ENCODE data around the gene KCNQ1.

Gene KCNQ1

DNA sequence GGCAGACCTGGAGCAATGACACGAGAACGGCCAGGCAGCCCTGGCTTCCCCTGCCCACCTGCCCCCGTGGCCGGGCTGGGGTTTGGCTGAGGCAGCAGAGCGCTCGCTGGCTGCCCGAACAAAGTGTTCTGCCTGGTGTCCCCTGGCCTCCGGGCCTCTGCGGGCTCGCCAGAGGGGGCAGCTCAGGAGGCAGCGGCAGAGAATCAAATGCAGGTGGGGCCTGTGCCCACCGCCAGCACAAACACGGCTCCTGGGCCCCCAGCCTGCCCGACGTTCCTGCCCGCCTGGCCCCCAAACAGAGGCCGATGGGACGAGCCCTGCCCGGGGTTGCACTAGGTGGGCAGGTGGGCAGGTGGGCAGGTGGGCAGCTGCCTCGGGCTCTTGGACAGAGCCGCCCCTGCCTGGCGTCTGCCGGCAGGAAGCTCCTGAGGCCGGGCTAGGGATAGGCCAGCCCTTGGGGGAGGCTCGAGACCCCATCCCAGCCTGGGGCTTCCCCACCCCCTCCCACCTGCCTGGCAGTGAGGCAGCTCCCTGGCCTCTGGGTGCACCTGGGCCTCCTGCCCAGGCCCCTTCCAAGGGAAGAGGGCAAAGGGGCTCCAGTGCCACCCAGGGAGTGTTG lies 394.0 kb downstream of the KCNQ1 start:
- no peak for DNase-seq (ENCODE audit: low read depth in 2 of 2)

DNA sequence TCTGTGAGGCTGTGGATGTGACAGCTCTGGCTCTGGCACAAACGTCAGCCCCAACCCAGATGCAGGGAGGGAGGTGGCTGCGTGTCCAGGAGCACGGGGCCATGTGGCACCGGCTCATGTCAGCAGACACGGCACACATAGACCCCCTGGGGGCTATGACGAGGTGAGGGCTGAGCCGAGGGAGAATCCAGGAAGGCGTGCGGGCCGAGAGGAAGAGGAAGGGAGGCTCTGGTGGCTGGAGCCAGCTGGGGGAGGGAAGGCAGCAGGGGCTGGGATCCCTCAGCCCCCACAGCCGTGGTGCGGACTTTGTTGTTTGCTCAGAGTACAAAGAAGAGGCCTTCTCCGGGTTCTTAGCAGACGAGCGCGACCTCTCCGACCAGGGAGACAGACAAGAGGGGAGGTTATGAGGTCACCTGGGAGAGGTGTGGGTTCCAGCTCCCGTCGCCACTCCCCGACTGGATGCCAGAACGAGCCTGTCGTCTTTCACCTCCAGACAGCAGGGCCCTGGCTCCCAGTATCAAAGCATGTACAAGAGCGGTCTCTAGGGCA lies 394.7 kb downstream of the KCNQ1 start:
- DNase-seq (ENCODE audit: low read depth in 2 of 2), result no peak

DNA sequence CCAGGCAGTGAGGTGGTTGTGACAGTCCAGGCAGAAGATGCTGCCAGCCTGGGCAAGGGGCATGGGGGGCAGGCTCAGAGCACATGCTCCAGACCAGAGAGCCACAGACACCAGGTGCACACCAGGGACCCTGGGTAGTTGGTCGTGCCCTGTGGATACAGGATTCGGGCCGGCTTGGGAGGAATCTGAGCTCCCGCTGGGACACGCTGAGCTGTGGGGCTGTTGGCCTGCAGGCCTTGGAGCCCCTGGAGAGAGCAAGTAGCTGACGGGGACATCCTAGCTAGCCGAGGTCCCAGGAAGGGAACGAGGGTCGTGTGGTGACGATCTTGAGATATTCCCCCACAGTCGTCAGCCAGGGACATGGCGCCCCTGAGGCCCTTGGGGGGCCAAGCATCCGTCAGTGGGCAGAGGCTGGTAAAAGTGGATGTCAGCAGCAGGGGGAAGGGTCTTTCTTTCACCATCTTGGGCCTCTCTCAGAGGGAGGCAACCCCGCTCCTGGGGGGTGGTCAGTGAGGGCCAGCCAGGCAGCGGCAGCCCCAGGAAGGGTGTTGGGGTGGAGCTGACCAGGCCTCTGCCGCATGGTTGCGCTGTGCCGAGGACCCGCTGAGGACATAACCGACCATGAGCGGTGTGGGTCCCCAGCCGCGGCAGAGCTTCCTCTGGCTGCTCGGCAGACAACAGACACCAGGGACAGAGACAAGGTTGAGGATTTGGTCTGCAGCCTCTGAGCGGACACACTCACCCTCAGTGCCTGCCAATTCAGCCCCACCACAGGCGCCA lies 396.8 kb downstream of the KCNQ1 start:
- DNase-seq (ENCODE audit: low read depth in 2 of 2), result no peak

DNA sequence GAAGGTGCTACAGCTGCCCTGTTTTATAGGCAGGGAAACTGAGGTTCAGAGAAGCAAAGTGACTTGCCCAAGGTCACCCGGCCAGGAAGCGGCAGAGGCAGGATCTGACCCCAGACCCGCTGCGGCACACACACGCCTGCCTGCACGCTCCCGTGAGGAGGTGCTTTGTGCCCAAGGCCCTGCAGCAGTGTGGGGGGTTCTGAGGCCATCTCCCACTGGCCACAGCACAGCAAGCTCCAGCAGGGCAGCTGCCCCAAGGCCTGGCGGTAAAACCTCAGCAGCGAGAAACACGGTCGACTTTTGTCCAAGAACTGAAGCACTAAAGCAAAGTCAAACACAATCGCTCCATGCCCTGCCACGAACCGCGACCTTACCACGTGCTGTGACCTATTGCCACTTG lies 398.1 kb downstream of the KCNQ1 start:
- no peak for DNase-seq (ENCODE audit: low read depth in 2 of 2)

DNA sequence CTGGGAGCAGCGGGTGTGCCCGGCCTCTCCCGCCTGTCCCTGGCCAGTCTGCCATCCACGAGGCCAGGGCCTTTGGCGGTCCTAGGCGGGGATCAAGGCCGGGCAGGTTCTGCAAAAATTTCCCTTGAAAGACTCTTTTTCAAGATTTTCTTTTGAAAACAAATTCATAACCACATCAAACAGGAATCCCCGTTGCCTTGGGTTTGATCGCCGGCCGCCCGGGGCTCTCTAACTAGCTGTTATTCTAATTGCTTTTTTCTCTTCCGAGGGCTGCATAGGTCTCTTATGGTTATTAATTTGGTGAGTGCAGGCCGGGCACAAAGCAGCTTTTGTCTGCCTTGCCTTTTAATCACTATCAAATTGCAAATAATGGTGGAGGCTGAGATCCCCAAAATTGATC lies 398.7 kb downstream of the KCNQ1 start:
- no peak for DNase-seq (ENCODE audit: low read depth in 2 of 2)

DNA sequence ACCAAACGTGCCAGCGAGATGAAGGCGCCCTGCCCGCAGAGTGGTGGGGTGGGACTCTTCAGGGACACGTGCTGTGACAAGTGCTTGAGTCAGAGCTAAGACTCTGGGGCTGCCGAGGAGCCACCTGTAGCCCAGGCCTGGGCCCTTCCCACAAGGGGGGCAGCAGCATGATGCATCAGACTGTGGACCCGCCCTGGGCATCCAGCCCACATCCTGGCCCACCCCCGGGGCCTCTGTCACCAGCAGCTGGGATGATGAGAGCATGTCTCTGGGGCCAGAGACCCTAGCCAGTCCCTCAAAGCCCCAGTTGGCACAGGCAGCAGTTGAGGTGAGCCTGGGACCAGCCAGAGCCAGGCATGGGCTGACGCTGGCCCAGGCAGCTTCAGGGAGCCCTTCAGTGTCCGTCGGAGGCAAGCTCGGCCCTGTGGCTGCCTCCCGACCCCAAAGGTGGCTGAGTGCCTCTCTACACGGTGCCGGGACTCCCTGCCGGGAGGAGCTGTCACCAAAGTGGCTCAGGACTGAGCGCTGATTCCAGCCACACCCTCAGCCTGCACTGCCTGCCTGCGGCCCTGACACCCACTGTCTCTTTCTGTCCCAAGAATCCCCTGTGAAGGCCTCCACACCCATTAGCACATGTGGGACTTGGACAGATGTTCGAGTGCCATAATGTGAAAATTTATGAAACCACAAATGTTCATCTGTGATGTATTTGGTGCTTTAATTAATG lies 399.5 kb downstream of the KCNQ1 start:
- DNase-seq (ENCODE audit: low read depth in 2 of 2), result no peak

DNA sequence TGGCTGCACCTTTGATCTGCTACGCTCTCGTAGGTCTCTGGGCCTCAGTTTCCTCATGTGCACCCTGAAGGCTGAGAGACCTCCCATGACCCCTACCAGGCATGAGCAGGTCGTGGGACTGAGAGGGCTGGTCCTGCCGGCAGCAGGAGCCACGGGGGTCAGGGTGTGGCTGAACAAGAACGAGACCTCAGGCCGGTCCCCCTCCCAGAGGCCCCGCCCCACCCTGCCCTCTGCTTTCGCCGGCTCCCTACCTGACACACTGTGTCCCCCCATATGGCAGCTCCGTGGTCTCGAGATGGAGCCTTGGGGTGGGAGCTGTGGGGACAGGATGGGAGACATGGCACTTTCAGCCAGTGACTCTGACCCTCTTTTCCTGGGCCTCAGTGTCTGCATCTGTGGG lies 400.2 kb downstream of the KCNQ1 start:
- no peak for DNase-seq (ENCODE audit: low read depth in 2 of 2)

DNA sequence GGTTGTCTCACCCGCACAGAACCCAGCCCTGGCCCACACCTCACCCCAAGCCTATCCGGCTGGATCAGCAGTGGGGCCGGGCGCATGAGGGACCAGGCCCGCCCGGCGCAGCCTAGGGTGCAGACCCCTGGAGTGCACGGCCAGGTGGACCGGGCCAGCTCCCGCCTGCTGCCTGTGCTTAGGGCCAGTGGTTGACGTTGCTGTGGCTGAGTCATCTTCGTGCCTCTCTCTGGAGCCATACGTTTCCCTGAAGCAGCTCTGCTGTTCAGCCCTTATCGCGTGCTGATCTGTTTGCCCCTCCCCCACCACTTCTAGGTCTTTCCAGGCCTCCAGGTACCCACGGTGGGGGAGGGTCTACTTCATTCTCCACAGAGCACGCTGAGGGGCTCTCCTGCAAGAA lies 401.2 kb downstream of the KCNQ1 start:
- DNase-seq (ENCODE audit: low read depth in 2 of 2), result no peak

DNA sequence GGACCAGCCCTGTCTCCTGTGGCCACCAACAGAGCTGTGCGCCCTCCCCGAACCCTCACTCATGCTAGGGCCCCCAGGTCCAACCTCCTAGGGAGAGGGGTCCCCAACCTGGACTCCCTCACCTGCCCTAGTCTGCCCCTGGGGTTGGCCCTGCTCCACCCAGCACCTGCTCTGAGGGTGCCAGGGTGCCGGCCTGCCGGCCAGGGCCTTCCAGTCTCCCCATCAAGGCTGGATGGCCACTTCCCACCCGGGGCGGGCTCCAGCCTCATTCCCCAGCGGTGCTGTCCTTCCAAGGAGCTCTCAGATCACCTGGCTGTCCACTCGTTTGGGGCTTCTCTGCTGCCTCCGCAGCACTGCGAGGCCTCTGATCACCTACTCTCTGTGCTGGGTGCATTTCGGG lies 401.7 kb downstream of the KCNQ1 start:
- DNase-seq (ENCODE audit: low read depth in 2 of 2), result no peak

DNA sequence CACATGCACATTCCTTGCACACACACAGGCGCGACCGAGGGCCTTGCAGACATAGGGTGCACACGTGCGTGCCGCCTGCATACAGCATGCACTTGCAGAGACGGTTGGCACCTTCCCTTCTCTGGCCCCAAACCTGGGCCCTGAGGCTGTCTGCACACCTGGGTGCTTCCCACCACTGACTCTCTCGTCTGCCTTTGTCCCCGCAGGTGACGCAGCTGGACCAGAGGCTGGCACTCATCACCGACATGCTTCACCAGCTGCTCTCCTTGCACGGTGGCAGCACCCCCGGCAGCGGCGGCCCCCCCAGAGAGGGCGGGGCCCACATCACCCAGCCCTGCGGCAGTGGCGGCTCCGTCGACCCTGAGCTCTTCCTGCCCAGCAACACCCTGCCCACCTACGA lies 402.8 kb downstream of the KCNQ1 start:
- no peak for DNase-seq (ENCODE audit: low read depth in 2 of 2)

DNA sequence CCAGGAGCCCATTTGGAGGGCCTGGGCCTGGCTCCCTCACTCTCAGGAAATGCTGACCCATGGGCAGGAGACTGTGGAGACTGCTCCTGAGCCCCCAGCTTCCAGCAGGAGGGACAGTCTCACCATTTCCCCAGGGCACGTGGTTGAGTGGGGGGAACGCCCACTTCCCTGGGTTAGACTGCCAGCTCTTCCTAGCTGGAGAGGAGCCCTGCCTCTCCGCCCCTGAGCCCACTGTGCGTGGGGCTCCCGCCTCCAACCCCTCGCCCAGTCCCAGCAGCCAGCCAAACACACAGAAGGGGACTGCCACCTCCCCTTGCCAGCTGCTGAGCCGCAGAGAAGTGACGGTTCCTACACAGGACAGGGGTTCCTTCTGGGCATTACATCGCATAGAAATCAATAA lies 403.7 kb downstream of the KCNQ1 start:
- no peak for DNase-seq (ENCODE audit: low read depth in 2 of 2)

DNA sequence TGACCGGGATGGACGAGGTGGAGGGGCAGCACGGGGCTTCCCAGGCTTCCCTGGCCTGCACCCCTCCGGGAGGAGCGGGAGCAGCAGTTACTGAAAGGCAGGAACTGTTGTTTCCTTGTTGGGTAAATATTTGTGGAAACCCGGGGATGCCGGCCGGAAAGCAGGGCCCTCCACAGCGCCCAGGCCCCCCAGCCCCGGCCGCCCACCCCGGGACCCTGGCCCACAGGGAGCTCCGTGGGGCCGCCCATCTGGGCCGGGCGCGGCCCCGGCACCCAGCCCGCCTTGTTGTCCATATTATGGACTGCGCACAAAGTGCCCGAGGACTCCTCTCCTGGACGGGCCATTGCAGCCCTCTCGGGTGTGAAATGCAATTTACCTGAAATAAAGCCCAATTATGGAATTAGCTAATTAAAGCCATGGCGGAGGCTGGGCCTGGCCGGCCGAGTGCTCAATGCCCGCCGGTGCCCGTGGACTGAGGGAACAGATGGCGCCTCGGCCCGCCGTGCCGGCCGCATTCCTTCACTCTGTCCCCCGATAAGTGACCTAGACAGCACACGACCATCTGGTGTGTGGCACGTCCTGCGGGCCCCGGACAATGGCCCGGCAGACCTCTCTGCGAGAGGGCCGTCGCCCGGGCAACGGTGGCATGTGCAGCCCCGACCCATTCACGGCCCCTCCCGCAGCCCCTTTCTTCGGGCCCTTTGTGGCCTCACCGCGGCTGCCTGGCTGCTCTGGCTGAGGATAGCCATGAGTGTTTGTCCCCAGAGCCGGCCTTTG lies 405.4 kb downstream of the KCNQ1 start:
- DNase-seq (ENCODE audit: low read depth in 2 of 2), result no peak

DNA sequence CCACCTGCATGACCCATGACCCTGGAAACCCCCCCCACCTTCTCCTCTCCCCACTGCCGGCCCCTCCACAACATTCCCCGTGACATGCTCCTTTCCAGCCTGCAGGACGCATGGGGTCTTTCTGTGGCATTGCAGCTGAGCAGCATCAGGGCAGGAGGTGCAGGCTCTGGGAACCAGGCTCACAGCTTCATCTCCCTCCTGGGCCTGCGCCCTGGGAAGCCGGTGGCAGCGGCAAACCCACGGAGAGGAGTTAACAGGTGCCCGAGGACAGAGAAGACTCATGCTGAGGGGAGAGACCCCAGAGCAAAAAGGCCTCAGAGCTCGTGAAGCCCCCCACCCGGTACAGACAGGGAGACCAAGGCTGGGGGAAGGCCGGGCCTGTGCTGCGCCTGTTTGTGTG lies 408.6 kb downstream of the KCNQ1 start:
- DNase-seq (ENCODE audit: low read depth in 2 of 2), result no peak

DNA sequence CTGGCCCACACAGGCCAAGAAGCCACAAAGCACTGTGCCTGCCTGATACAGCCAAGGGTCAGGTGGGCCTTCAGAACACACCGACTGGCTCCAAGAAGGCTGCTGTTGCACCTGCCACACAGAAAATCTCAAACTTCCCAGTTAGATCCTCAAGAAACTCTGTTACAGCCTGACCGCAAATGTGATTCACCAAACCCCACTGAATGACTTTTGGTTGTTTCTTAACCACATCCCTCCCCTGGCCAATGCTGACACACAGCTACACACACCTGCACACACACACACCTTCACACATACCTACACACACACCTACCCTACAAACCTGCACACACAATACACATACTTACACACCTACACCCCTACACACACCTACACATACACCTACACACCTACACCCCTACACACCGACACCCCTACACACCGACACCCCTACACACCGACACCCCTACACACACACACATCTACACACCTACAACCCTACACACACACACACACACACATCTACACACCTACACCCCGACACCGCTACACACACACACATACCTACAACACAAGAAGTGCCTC lies 409.3 kb downstream of the KCNQ1 start:
- no peak for DNase-seq (ENCODE audit: low read depth in 2 of 2)

DNA sequence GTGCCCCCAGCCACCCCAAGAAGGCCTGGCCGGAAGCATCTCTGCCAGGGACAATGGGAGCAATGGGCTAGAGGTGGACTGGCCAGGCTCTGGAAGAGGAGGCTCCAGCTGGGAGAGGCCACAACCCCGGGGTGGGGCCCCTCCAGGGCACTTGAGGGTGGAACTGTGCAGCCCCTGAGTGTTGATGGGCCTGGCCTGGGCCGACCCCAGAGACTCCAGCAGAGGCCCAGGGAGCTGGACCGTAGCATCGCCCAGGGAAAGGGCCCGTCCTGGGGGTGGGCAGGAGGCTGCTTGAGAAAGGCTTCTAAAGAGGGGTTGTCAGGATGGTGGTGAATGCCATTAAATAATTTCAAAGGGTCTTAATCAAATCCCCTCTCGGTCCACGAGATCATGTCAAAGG lies 410.4 kb downstream of the KCNQ1 start:
- no peak for DNase-seq (ENCODE audit: low read depth in 2 of 2)

DNA sequence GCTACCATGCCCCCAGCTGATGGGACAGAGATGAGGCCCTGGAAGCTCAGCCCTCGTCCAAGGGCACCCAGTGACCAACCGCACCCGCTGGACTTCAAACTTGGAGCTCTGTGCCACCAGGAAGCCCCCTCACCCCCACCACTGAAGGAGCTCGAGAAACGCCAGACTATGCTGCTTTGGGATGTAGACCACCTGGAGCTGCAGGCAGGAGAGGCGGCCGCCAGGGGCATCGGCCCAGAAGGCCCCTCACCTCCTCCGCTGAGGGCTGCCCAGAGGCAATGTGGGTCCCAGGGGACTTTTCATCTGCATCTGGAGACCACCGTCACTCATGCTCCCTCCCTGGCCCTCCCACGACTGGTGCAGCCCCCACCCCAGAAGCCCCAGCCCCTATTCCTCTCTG lies 412.5 kb downstream of the KCNQ1 start:
- no peak for DNase-seq (ENCODE audit: low read depth in 2 of 2)

DNA sequence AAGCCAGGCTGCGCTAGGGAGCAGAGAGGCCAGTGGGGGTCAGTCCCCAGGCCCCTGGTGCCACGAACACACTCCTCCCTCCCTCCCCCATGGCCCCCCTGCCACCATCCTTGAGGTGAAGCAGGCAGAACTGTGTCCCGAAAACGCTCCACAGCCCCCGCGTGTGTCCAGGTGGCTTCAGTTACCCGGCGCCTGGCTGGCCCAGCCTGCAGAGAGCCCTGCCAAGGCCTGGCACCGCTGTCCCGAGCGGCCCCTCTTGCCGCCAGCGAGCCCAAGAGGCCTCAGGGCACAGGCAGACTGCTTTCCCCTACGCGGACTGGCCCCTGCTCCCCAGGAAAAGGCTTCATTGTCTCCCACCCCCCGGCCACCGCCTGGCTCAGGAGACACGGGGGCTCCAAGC lies 413.1 kb downstream of the KCNQ1 start:
- no peak for DNase-seq (ENCODE audit: low read depth in 2 of 2)

DNA sequence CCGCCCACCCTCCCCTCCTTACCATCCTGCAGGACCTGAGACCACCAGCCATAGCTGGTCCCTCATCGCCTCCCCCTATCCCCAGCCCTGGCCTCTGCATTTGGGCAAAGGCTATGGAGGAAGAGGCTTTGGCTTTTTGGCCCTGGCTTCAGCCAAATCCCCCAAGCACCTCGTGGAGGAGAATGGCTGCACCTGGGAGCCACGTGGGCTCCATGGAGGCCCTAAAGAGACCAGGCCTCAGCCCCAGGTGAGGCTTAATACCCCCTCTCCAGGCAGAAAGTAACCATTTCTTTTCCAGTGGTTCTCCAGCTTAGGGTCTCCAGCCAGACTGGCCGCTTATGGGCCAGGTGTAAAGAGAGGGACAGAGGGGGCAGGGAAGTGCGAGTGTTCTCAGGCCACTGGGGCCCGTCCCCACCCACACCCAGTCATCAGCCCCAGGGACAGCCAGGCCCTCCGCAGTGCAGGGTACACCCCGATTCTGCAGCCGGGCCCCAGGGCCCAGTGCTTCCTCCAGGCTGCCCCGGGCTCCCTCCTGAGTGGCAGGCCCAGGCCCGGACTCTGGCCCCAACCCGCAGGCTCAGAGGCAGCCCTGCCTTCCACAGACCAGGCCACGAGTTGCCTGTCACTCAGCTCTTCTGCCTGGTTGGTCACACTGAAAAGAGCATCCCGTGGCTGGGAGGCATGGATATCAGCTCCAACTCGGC lies 414.3 kb downstream of the KCNQ1 start:
- DNase-seq (ENCODE audit: low read depth in 2 of 2), result no peak

DNA sequence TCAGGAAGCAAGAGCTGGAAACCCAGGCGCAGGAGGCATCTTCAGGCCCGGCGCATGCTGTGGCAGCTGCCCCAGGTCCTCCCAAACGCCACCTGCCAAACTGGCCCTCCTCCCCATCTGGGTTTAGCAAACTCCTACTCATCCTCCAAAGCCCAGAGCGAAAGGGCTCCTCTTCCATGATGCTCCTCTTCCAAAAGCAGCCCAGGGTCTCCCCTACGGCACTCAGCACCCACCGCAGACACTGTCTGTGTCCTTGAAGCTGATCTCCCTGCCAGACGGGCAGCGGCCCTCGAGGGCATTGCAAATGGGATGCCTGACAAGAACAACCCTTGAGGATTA lies 414.9 kb downstream of the KCNQ1 start:
- DNase-seq (ENCODE audit: low read depth in 2 of 2), result no peak

DNA sequence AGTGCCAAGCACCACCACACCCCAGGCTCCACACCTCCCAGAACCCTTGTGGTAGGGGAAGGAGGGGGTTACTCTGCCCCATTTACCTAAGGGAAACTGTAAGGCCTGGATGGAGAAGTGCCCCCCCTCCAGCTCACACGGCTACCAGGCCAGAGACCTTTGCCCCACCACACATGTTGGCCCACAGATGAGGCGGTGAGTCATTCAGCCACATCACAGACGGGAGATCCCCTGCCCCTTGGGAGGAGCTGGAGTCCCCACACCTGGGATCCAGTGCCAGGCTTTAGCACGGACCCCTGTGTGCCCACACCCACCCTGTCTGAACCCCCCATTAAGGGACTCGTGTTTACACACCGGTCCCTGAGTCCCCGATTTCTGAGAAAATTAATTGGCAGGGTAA lies 415.8 kb downstream of the KCNQ1 start:
- no peak for DNase-seq (ENCODE audit: low read depth in 2 of 2)

All from stimulated activated CD8-positive, alpha-beta memory T cell treated with anti-CD3 and anti-CD28 coated beads, Interleukin-15, amount 100 ng/mL, for 4 hours (primary cell).